Stimulated activated CD4-positive, alpha-beta T cell treated with anti-CD3 and anti-CD28 coated beads, Interleukin-4, amount 100 ng/mL, for 24 hours (primary cell): Measurements from ENCODE around the gene GABRG3.

Source experiments
- DNase-seq: peaks from one replicate; pipeline ENCODE4 v3.0.0-alpha.2; 2020

GABRG3 gene

DNA sequence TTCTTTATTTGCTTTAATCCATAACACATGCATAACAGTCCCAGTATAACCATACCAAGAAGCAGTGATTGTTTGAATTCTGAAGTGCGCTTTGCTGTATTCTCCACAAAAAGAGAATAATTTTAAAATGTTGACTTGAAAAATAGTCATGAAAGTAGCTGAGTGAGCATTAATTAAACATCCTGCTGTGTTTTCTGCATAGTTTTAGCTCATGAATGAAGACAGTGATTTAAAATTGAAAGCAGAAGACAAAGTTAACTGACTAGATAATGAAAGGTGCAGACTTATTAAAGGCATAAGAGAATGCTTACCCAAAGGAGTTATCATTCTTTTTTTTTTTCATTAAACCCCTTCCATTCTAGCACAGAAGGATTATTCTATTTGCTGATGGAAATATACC is 143.5 kb downstream of the GABRG3 start:
- DNase-seq: no peak

DNA sequence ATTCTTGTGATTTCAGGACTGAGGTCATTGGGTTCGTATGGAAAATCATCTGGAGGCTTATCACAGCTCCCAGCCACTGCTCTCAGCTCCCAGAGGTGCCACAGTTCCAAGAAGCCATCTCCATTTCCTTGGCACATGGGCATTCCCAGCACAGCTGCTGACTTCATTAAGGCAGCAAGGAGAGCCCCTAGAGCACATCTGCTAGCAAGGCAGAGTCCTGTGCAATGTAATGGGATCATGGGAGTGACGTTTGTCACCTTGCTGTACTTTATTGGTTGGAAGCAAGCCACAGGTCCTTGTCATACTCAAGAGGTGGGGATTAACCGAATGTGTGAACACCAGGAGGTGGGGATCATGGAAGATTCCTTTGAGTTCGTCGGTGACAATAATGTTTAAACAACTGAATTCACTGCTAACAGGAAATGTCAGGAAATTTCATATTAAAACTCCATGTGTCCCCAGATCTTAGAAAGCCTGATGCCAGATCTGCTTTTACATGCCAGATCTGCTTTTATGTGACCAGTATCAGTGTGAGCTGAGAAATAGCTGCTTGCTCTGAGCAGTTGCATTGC is 148.8 kb downstream of the GABRG3 start:
- no peak for DNase-seq

GRCh38 chr15:27121672-27122071 is 150.7 kb downstream of the GABRG3 start:
- DNase-seq: no peak

DNA sequence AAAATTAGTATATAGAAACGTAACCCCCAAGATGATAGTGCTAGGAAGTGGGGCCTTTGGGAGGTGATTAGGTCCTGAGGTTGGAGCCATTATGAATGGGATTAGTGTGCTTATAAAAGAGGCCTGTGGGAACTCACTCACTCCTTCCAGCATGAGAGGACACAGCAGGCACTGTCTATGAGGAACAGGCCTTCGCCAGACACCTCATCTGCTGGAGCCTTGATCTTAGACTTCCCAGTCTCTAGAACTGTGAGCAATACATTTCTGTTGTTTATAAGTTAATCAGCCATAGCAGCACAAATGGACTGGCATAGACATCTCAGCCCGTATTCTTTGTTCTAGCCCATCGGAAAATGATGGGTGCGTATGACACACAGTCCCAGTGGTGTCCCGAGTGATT is 152.3 kb downstream of the GABRG3 start:
- no peak for DNase-seq

- no peak for DNase-seq
These were observed 152.8 kb downstream of the GABRG3 start for GRCh38 chr15:27123808-27124207.

DNA sequence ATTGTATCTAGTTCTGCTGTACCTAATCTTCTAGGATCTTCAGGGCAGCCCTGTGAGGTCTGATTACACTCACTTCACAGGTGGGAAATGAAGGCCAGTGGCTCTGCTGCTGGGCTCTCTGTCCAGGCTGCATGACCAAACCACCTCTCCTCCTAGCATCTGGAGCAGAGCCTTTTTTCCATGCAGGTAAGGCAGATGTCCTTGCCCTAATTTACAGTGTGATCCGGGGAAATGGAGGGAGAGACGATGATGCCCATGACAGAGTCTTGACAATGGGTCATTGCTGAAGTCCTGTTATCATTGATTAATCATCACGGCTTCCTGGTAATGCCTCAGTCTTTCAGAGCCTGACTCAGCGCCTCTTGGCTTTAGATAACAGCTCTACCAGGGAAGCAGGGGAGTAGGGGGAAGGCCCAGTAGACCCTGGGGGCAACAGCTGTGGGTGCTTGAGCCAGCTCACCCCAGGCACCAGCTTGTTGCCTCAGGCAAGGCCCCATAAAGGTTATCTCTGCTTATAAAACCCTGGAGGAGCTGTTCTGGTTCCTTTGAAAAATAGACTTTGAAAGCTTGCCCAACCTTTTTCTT is 153.4 kb downstream of the GABRG3 start:
- no peak for DNase-seq

DNA sequence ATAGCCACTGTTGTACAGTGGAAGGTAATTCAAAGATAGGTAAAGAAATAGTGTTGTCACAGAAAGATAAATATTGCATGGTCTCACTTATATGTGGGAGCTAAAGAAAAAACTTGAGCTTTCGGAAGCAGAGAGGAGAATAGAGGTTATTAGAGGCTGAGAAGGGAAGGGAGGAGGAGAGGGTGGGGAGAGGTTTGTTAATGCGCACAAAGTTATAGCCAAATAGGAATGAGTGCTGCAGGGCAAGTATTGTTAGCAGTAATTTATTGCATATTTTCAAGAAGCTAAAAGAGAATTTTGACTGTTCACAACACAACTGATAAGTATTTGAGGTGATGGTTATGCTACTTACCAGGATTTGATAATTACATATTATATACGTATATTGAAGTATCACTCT is 154.2 kb downstream of the GABRG3 start:
- no peak for DNase-seq

GRCh38 chr15:27126449-27126848 is 155.5 kb downstream of the GABRG3 start:
- no peak for DNase-seq

DNA sequence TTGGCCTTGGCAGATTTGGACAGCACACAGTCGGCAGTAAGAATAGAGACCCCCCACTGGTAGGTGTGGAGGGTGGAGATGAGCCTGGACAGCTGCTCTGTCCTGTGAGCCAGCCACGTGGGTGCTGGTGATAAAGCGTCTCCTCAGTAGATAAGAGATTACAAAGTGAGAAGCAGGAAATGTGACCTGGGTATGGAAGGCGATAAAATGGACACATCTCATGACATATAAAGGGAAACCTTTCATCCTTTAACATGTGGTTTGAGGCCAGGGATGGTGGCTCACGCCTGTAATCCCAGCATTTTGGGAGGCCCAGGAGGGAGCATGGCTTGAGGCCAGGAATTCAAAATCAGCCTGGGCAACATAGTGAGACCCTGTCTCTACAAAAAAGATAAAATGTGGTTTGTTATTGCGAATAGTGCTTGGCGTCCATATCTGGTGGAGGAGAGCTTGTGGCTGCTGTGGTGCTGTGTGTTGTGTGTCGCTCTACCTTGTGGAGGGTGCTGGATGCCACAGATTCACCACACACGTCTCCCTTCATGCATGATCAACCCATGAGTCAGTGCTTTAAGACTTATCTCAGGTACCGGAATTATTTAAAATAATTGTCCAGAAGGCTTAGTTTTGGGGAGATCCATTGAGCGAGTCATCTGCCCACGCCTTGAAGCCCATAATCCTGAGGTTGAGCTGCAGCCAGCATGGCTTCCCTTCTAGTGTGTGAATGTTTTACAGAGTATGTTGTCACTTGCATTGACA is 157.0 kb downstream of the GABRG3 start:
- no peak for DNase-seq

- no peak for DNase-seq
These were observed 162.3 kb downstream of the GABRG3 start for GRCh38 chr15:27133249-27133648.

DNA sequence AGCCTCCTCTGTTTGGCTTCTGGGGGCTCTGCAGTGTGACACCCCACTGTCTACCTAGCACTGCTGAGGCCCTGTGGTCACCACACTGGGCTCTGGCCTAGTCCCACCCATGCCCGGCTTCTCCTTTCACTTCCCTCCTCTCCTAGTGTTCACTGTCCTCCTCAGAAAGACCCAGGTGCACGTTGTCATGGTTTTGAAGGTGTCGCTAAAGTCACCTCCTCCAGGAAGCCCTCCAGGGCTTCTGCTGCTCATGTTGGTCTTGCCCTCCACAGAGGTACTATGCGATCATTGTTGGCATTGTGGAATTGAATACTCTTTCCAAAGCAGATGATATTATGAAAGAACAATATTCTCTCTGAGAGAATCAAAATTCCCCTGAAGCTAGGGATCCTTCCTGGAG is 163.5 kb downstream of the GABRG3 start:
- DNase-seq: no peak

- no peak for DNase-seq
These were observed 164.2 kb downstream of the GABRG3 start for GRCh38 chr15:27135151-27135550.

DNA sequence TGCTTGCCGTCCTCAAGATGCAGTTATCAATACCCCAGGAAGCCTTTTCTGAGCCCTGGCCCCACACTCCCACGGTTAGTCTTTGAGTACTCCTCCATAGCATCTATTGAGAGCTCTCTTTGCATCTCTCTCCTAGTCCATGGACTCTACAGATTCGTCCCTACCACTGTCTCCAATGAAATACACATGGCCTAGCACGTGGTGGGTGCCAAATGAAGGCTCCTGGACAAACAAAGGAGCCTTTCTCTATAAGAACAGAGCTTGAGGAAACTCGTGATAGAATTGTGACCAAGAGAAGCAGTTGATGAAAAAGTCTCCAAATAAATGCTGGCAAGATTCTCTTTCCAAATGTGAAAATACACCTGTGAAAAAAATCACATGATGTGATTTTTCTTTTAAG is 166.1 kb downstream of the GABRG3 start:
- no peak for DNase-seq

GRCh38 chr15:27165590-27165989 is 194.6 kb downstream of the GABRG3 start:
- no peak for DNase-seq

- no peak for DNase-seq
These were observed 195.9 kb downstream of the GABRG3 start for GRCh38 chr15:27166917-27167316.

GRCh38 chr15:27167738-27168137 is 196.8 kb downstream of the GABRG3 start:
- no peak for DNase-seq

DNA sequence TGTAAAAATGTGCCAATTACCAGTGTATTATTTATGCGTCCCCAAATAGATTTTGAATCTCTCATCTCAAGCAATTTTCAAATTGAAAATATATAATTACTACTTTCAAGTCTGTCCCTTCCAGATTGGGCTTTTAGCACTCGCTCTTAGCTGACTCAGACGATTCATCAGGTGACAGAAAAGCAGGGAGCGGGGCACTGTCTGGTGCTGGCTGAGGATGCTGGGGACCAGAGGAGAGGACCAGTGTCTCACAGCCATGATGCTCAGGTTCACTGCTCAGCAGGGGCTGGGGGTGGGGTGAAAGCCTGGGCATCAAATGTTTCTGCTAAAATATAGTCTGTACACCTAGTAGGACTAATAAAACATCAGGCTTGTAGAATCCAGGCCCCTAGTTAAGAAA is 199.9 kb downstream of the GABRG3 start:
- DNase-seq: no peak

DNA sequence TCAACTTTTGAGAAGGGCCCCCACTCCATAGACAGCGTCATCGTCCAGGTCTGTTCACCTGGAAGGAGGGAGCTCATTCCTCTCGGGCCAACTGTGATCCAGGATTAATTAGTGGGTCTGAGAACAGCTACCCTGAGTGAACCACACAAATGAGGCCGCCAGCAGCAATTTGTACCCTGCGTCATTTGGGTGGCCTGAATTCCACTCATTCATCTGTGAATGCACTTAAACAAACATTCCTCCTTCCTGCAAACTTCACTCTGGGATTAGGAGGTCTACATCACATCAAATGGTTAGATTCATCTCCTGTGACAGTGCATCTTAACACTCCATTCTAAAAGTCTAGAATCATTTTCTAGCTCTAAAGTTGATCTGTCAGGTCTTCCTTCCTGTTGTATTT is 201.8 kb downstream of the GABRG3 start:
- no peak for DNase-seq

- no peak for DNase-seq
These were observed 204.6 kb downstream of the GABRG3 start for GRCh38 chr15:27175472-27176153.

GRCh38 chr15:27176785-27177406 is 205.9 kb downstream of the GABRG3 start:
- no peak for DNase-seq

DNA sequence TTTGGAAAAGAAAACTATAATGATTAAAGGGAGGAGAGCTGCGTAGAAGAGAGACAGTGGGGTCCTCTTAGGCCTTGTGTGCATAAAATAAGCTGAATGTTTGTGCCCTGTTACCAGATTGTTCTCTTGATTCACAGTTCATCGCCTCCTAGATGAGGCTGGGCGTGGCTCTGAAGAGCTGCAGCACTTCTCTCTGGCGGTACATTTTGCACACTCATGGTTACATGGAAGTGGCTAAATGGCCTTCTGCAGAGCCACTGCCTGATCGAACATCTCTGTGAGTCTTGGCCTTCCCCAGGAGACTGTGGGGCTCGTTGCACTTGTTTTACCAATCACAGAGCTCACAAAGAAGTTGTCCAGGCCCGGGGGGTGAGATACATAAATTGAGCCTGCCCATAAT is 208.8 kb downstream of the GABRG3 start:
- no peak for DNase-seq

- DNase-seq: no peak
These were observed 211.7 kb downstream of the GABRG3 start for GRCh38 chr15:27182561-27183110.

GRCh38 chr15:27183201-27183600 is 212.2 kb downstream of the GABRG3 start:
- DNase-seq: no peak
